Activated CD4-positive, alpha-beta T cell treated with anti-CD3 and anti-CD28 coated beads, Interleukin-2, amount 50 U/mL, for 4 hours (primary cell): ENCODE results near the gene RNF133.
"Not testable (repeated sequence)": the region's sequence is repeated elsewhere in the genome, so short reads cannot be mapped to it uniquely, and the experiment has no call there.

ENCODE experiments used
- DNase-seq, 2 experiments: peaks; one replicate each; pipeline ENCODE4 v3.0.0-alpha.2; 2020

The RNF133 gene

GRCh38 chr7:122688400-122688998 lies 10.4 kb downstream of the RNF133 start:
- DNase-seq, result no peak

GRCh38 chr7:122686360-122686878 lies 12.5 kb downstream of the RNF133 start:
- DNase-seq, result no peak

GRCh38 chr7:122684504-122684903 lies 14.4 kb downstream of the RNF133 start:
- no peak for DNase-seq

GRCh38 chr7:122682815-122683550 lies 15.9 kb downstream of the RNF133 start:
- DNase-seq, result no peak

- not testable (repeated sequence) for DNase-seq
These were observed 17.7 kb downstream of the RNF133 start for GRCh38 chr7:122681186-122681585.

GRCh38 chr7:122679813-122680212 lies 19.1 kb downstream of the RNF133 start:
- no peak for DNase-seq

- DNase-seq, result not testable (repeated sequence)
These were observed 19.6 kb downstream of the RNF133 start for GRCh38 chr7:122679269-122679709.

- DNase-seq, result no peak
These were observed 21.8 kb downstream of the RNF133 start for GRCh38 chr7:122677149-122677548.

GRCh38 chr7:122676466-122676865 lies 22.5 kb downstream of the RNF133 start:
- no peak for DNase-seq

GRCh38 chr7:122675621-122676020 lies 23.3 kb downstream of the RNF133 start:
- DNase-seq, result no peak

GRCh38 chr7:122675011-122675410 lies 23.9 kb downstream of the RNF133 start:
- DNase-seq, result no peak

- no peak for DNase-seq
These were observed 24.4 kb downstream of the RNF133 start for GRCh38 chr7:122674502-122674901.

- DNase-seq, result no peak
These were observed 25.0 kb downstream of the RNF133 start for GRCh38 chr7:122673951-122674350.

GRCh38 chr7:122672536-122672935 lies 26.4 kb downstream of the RNF133 start:
- DNase-seq, result no peak

GRCh38 chr7:122663733-122664132 lies 35.2 kb downstream of the RNF133 start:
- no peak for DNase-seq

GRCh38 chr7:122658856-122659255 lies 40.1 kb downstream of the RNF133 start:
- no peak for DNase-seq

- no peak for DNase-seq
These were observed 45.2 kb downstream of the RNF133 start for GRCh38 chr7:122653685-122654084.

GRCh38 chr7:122652876-122653275 lies 46.0 kb downstream of the RNF133 start:
- DNase-seq, result no peak

- DNase-seq, result no peak
These were observed 47.5 kb downstream of the RNF133 start for GRCh38 chr7:122651451-122651850.
